ENCODE data around the gene SHISA5. TPM values are rescaled to one million over a fixed set of nuclear protein-coding genes. Genes with fewer than 3 reads are reported as not detected.
A peak's percentile ranks its signal among the peaks of the same experiment; 100 is the strongest.

Gene SHISA5
- total and polyA plus RNA-seq, 2 of the 8 experiments (the other 6 are each of a cell fraction or from before 2014, with no cell fraction given) = 196 to 315 TPM

- Histone ChIP-seq H3K18ac (ENCODE audit: extremely low read depth, low read length) (no peak overlapping the region), H3K23me2 (ENCODE audit: low read depth, low read length) (peaks cover 6% of the 10 kb centered on the region), H3K14ac (ENCODE audit: insufficient read length) (no peak overlapping the region), H4K20me1 (replicated peaks in 1 of 2; ENCODE audit: control insufficient read depth in 1 of 2, insufficient read depth in 2 of 2, low read length in 2 of 2) (peaks cover 3 to 4% of the 10 kb centered on the region in 2 experiments), H2BK5ac (ENCODE audit: low read depth, low read length) (no peak overlapping the region; the same call in 1 of the 2 replicates), H3K4me2 (ENCODE audit: insufficient read depth in 1 of 2, low read depth in 2 of 2, low read length in 2 of 2) (no peak overlapping the region), H4K5ac (ENCODE audit: insufficient read length, low read depth, low read length) (no peak overlapping the region), H3K9ac (replicated peaks in 1 of 4; ENCODE audit: extremely low read depth in 1 of 4, low read depth in 3 of 4, low read length in 3 of 4) (no peak overlapping the region), H2BK120ac (replicated peaks; ENCODE audit: low read depth, low read length) (no peak overlapping the region), H3K23ac (ENCODE audit: insufficient read length) (no peak overlapping the region), H3K27me3 (replicated peaks in 1 of 4; ENCODE audit: control insufficient read depth in 3 of 4, extremely low read depth in 1 of 4, insufficient read depth in 3 of 4, low read length in 3 of 4) (no peaks in the 10 kb centered on the region), H4K91ac (replicated peaks; ENCODE audit: insufficient read length, low read length) (no peak overlapping the region), H3K36me3 (ENCODE audit: control insufficient read depth in 2 of 4, insufficient read depth in 4 of 4, low read length in 3 of 4) (peaks cover 7 to 35% (median 14%) of the 10 kb centered on the region in 4 experiments), H4K8ac (ENCODE audit: extremely low read depth, insufficient read depth, low read length) (no peak overlapping the region; the same call in 1 of the 2 replicates), H3K56ac (replicated peaks; ENCODE audit: insufficient read length, low read depth, low read length) (no peak overlapping the region), H3K9me3 (ENCODE audit: insufficient read depth in 2 of 2, low read depth in 1 of 2, low read length in 1 of 2) (no peaks in the 10 kb centered on the region), H3K79me2 (ENCODE audit: control insufficient read depth in 1 of 2, insufficient read depth in 2 of 2, low read length in 2 of 2) (peaks cover 0 to 23% of the 10 kb centered on the region in 2 experiments; a peak in 2 of 4 replicates), H2BK15ac (ENCODE audit: low read length) (no peak overlapping the region), H3K79me1 (ENCODE audit: low read depth, low read length) (peaks cover 10% of the 10 kb centered on the region), H2AFZ (ENCODE audit: low read length) (no peak overlapping the region), H3K4me3 (ENCODE audit: extremely low read depth in 1 of 4, insufficient read depth in 2 of 4, low read depth in 3 of 4, low read length in 4 of 4) (no peak overlapping the region), H2BK12ac (ENCODE audit: low read depth, low read length) (no peak overlapping the region), H3K27ac (ENCODE audit: low read depth, low read length) (0 out of 2 replicates have a peak overlapping the region, but pooled peaks have one; percentile 7), H2BK20ac (ENCODE audit: low read length) (no peak overlapping the region), H3K4me1 (replicated peaks in 1 of 4; ENCODE audit: control insufficient read depth in 3 of 4, insufficient read depth in 4 of 4, low read length in 3 of 4) (peaks cover 0 to 28% (median 21%) of the 10 kb centered on the region in 4 experiments; a peak in 6 of 7 replicates), H2AK5ac (ENCODE audit: low read depth, low read length) (no peak overlapping the region), H3K4ac (replicated peaks; ENCODE audit: insufficient read length, low read depth, low read length) (peak overlapping the region; percentile 24)
- FAIRE-seq = no peak
- ChIA-PET POLR2A (ENCODE audit: partially characterized antibody) (interaction anchor here (0.6 to 4.0 kb wide), 13 partner anchors 9 to 230 kb away, joined by 3 to 14 read pairs (median 4); partner anchors contain the start of gene PLXNB1), CTCF (ENCODE audit: partially characterized antibody) (interaction anchor here (0.7 to 21.5 kb wide), 8 partner anchors 10 to 337 kb away, joined by 3 to 251 read pairs (median 3); partner anchors contain the start of genes PFKFB4 and SHISA5)
- no peak for DNase-seq (ENCODE audit: low read depth in 1 of 2, low spot score in 2 of 2)
- WGBS, 2 experiments (ENCODE audit: extremely low coverage in 1 of 2, insufficient coverage in 1 of 2, insufficient read length in 1 of 2, insufficient replicate concordance in 2 of 2, low coverage in 1 of 2, low lambda C conversion rate in 2 of 2, missing lambda C conversion rate in 1 of 2) = 95% methylated on average over 29 of the region's 29 CpGs; no CpG with 5 or more reads in 1 of the 2 experiments
- TF ChIP-seq SIX5 (IDR thresholded peaks at IDR 0.05; ENCODE audit: low read depth, low read length) = no peak
- TF ChIP-seq GABPA (IDR thresholded peaks at IDR 0.05; ENCODE audit: borderline replicate concordance, insufficient read depth, low read length) = no peak
- TF ChIP-seq NRF1 (IDR thresholded peaks at IDR 0.05; ENCODE audit: low read depth, low read length) = no peak
- TF ChIP-seq RXRA (IDR thresholded peaks at IDR 0.05; ENCODE audit: insufficient read depth, low read depth, low read length) = no peak
- no peak for TF ChIP-seq KDM5A (IDR thresholded peaks at IDR 0.05; ENCODE audit: low read length)
- no peak for TF ChIP-seq CTCF (IDR thresholded peaks at IDR 0.05; ENCODE audit: control extremely low read depth in 1 of 3, insufficient read depth in 1 of 3, low read depth in 1 of 3, low read length in 3 of 3)
- TF ChIP-seq MAX (IDR thresholded peaks at IDR 0.05) = no peak
- TF ChIP-seq JUN (IDR thresholded peaks at IDR 0.05; ENCODE audit: low read depth, low read length) = no peak
These were observed 34.7 kb downstream of the SHISA5 start for GRCh38 chr3:48469046-48469915.

All from H1 (cell line).